Measurements from ENCODE around the gene FAM217B.

FAM217B gene

GRCh38 chr20:59992526-59993084, 52.4 kb downstream of the FAM217B start:
- Histone ChIP-seq H3K27me3 (ENCODE audit: control insufficient read depth, insufficient read depth, low read length, poor library complexity, severe bottlenecking) (no peaks in the 10 kb centered on the region), H3K36me3 (ENCODE audit: control insufficient read depth, insufficient read depth, low read length) (no peaks in the 10 kb centered on the region), H3K9me3 (ENCODE audit: control insufficient read depth, low read length) (no peaks in the 10 kb centered on the region), H3K27ac (ENCODE audit: insufficient read depth, low read depth, low read length, poor library complexity, severe bottlenecking) (no peak overlapping the region), H3K4me3 (ENCODE audit: insufficient read depth, low read depth, low read length) (no peak overlapping the region), H3K4me1 (ENCODE audit: control insufficient read depth, insufficient read depth, low read length) (peaks cover 4% of the 10 kb centered on the region)
- WGBS, 2 experiments = 90 to 95% methylated on average over 4 of the region's 4 CpGs

- no peaks in the 10 kb centered on the region for H3K4me1 ChIP-seq (ENCODE audit: control insufficient read depth, insufficient read depth, low read length)
- no peak overlapping the region for H3K27ac ChIP-seq (ENCODE audit: insufficient read depth, low read depth, low read length, poor library complexity, severe bottlenecking)
- H3K36me3 ChIP-seq (ENCODE audit: control insufficient read depth, insufficient read depth, low read length) = no peaks in the 10 kb centered on the region
- H3K4me3 ChIP-seq (ENCODE audit: insufficient read depth, low read depth, low read length) = no peak overlapping the region
- 25 to 28% methylated on average over 18 of the region's 18 CpGs for WGBS, 2 experiments
- no peaks in the 10 kb centered on the region for H3K27me3 ChIP-seq (ENCODE audit: control insufficient read depth, insufficient read depth, low read length, poor library complexity, severe bottlenecking)
- no peaks in the 10 kb centered on the region for H3K9me3 ChIP-seq (ENCODE audit: control insufficient read depth, low read length)
Observed at GRCh38 chr20:59993736-59994430, 53.7 kb downstream of the FAM217B start.

GRCh38 chr20:59994697-59995122, 54.5 kb downstream of the FAM217B start:
- no peak overlapping the region for H3K4me3 ChIP-seq (ENCODE audit: insufficient read depth, low read depth, low read length)
- H3K27ac ChIP-seq (ENCODE audit: insufficient read depth, low read depth, low read length, poor library complexity, severe bottlenecking) = no peak overlapping the region
- no peaks in the 10 kb centered on the region for H3K36me3 ChIP-seq (ENCODE audit: control insufficient read depth, insufficient read depth, low read length)
- H3K4me1 ChIP-seq (ENCODE audit: control insufficient read depth, insufficient read depth, low read length) = no peaks in the 10 kb centered on the region
- WGBS, 2 experiments = 66% methylated on average over 5 of the region's 5 CpGs
- no peaks in the 10 kb centered on the region for H3K27me3 ChIP-seq (ENCODE audit: control insufficient read depth, insufficient read depth, low read length, poor library complexity, severe bottlenecking)
- no peaks in the 10 kb centered on the region for H3K9me3 ChIP-seq (ENCODE audit: control insufficient read depth, low read length)

- WGBS, 2 experiments = 96 to 100% methylated on average over 1 of the region's 1 CpG
- Histone ChIP-seq H3K4me3 (ENCODE audit: insufficient read depth, low read depth, low read length) (no peak overlapping the region), H3K9me3 (ENCODE audit: control insufficient read depth, low read length) (no peaks in the 10 kb centered on the region), H3K4me1 (ENCODE audit: control insufficient read depth, insufficient read depth, low read length) (no peaks in the 10 kb centered on the region), H3K27ac (ENCODE audit: insufficient read depth, low read depth, low read length, poor library complexity, severe bottlenecking) (no peak overlapping the region), H3K36me3 (ENCODE audit: control insufficient read depth, insufficient read depth, low read length) (no peaks in the 10 kb centered on the region), H3K27me3 (ENCODE audit: control insufficient read depth, insufficient read depth, low read length, poor library complexity, severe bottlenecking) (no peaks in the 10 kb centered on the region)
Observed at GRCh38 chr20:59996108-59996507, 55.9 kb downstream of the FAM217B start.

GRCh38 chr20:59997896-59998295, 57.7 kb downstream of the FAM217B start:
- Histone ChIP-seq H3K27me3 (ENCODE audit: control insufficient read depth, insufficient read depth, low read length, poor library complexity, severe bottlenecking) (no peaks in the 10 kb centered on the region), H3K36me3 (ENCODE audit: control insufficient read depth, insufficient read depth, low read length) (no peaks in the 10 kb centered on the region), H3K27ac (ENCODE audit: insufficient read depth, low read depth, low read length, poor library complexity, severe bottlenecking) (no peak overlapping the region), H3K4me1 (ENCODE audit: control insufficient read depth, insufficient read depth, low read length) (no peaks in the 10 kb centered on the region), H3K9me3 (ENCODE audit: control insufficient read depth, low read length) (no peaks in the 10 kb centered on the region), H3K4me3 (ENCODE audit: insufficient read depth, low read depth, low read length) (no peak overlapping the region)
- 92 to 97% methylated on average over 2 of the region's 2 CpGs for WGBS, 2 experiments
